Measurements from ENCODE around the gene MAPT.

Gene MAPT

DNA sequence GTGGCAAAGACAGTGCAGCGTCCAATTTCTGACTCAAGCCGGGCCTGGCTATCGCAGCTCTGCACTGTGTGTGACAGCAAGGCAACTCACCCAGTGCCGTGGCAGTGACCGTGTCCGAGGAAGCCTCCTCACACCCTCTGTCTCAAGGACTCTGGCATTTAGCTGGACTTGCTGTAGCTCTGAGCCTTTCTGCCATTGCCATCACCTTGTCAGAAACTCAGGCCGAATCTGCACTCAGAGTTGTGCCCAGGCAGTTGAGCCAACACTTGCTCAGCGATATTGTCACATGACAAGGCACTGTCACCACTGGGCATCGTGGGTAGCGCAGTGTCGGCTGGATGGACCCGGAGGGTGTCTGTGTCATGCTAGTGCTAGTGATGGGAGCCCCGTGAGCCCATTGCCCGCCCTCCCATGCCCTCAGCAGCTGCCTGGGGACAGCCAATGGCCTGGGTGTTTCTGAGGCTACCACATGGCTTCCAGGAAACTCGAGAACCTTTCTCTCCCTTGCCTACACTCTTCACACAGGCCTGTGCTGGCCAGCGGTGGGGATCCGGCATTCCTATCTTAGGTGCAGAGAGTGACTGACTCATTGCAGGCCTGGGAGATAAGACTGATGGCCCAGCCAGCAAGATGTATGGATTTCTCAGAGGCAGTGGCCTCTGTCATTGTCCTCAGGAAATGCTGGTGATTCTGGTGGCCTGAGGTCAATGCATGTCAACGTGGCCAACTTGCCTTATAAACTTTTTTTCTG lies 82.6 kb downstream of the MAPT start:
- in situ Hi-C loops (cut with MboI; ENCODE audit: low pct_unique_long_range_greater_than_20kb, low sequenced_read_pairs) = loop anchor here (25.0 kb wide), 1 partner anchor 835 kb away; the partner anchor contains the start of gene WNT3
- DNase-seq = no peak

GRCh38 chr17:45977506-45977824 lies 83.1 kb downstream of the MAPT start:
- DNase-seq = no peak
- in situ Hi-C loops (cut with MboI; ENCODE audit: low pct_unique_long_range_greater_than_20kb, low sequenced_read_pairs) = loop anchor here (25.0 kb wide), 1 partner anchor 835 kb away; the partner anchor contains the start of gene WNT3

DNA sequence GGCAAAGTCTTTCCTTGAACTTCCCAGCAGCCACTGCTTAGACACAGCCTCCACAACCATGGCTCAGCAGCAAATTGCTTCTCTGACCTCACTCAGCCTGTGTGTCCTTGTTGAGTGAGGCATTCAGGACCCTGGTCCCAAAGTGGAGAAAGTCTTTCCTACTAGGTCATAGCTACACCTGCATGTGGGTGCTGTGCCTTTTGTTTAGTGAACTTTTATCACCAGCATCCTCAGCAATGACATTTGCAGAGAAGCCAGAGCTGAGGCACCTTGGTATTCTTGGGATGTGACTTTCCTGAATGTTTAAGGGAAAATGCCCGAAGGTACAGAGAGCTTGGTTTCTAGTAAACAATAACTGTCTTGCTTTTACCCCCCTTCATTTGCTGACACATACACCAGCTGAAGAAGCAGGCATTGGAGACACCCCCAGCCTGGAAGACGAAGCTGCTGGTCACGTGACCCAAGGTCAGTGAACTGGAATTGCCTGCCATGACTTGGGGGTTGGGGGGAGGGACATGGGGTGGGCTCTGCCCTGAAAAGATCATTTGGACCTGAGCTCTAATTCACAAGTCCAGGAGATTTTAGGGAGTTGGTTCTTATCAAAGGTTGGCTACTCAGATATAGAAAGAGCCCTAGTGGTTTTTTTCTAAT lies 83.7 kb downstream of the MAPT start:
- in situ Hi-C loops (cut with MboI; ENCODE audit: low pct_unique_long_range_greater_than_20kb, low sequenced_read_pairs) = loop anchor here (25.0 kb wide), 1 partner anchor 834 kb away; the partner anchor contains the start of gene WNT3
- no peak for DNase-seq

- in situ Hi-C loops (cut with MboI; ENCODE audit: low pct_unique_long_range_greater_than_20kb, low sequenced_read_pairs) = loop anchor here (25.0 kb wide), 1 partner anchor 833 kb away; the partner anchor contains the start of gene WNT3
- DNase-seq = no peak
Observed at GRCh38 chr17:45979137-45979536, 84.8 kb downstream of the MAPT start.

DNA sequence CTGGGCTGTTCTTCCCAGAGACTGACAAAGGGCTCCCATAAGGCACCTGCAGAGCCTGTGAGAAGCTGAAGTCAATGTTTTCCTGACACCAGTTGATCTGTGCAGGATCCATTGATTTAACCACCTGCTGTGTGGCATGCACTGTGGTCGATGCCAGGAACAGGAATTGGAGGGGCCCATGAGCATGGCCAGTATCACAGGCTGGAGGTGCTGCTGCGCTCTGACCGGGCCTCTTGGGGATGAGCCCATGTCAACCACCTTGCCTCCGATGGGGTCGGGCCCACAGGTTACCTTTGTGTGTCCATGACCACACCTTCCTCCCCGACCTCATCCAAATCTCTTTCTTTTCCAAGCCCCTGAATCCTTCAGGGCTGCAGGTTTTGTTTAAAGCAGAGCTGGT lies 86.5 kb downstream of the MAPT start:
- DNase-seq = no peak
- in situ Hi-C loops (cut with MboI; ENCODE audit: low pct_unique_long_range_greater_than_20kb, low sequenced_read_pairs) = loop anchor here (25.0 kb wide), 1 partner anchor 831 kb away; the partner anchor contains the start of gene WNT3

DNA sequence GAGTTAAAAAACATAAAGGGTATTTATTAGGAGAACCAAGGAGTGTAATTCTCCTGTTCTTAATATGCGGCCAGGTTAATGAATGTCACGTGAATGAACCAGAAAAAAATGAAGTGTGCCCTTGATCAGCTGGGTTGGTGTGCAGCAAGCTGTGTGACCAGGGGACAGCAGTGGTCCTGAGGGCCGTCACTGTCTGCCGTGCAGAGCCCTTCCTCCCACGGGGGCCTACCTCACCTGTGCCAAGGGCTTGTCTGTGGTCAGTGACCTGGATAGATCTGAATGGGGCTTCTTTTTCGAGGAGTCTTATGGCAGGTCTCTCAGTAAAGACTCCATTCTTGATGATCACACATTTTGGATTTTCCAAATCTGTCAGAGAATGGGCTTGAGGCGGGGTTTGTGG lies 87.0 kb downstream of the MAPT start:
- in situ Hi-C loops (cut with MboI; ENCODE audit: low pct_unique_long_range_greater_than_20kb, low sequenced_read_pairs) = loop anchor here (25.0 kb wide), 1 partner anchor 831 kb away; the partner anchor contains the start of gene WNT3
- no peak for DNase-seq

DNA sequence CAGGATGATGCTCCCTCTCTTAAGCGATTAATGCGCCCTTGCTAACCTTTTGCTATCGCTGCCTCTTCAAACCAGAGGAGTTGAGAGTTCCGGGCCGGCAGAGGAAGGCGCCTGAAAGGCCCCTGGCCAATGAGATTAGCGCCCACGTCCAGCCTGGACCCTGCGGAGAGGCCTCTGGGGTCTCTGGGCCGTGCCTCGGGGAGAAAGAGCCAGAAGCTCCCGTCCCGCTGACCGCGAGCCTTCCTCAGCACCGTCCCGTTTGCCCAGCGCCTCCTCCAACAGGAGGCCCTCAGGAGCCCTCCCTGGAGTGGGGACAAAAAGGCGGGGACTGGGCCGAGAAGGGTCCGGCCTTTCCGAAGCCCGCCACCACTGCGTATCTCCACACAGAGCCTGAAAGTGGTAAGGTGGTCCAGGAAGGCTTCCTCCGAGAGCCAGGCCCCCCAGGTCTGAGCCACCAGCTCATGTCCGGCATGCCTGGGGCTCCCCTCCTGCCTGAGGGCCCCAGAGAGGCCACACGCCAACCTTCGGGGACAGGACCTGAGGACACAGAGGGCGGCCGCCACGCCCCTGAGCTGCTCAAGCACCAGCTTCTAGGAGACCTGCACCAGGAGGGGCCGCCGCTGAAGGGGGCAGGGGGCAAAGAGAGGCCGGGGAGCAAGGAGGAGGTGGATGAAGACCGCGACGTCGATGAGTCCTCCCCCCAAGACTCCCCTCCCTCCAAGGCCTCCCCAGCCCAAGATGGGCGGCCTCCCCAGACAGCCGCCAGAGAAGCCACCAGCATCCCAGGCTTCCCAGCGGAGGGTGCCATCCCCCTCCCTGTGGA lies 88.6 kb downstream of the MAPT start:
- in situ Hi-C loops (cut with MboI; ENCODE audit: low pct_unique_long_range_greater_than_20kb, low sequenced_read_pairs) = loop anchor here (25.0 kb wide), 1 partner anchor 829 kb away; the partner anchor contains the start of gene WNT3
- no peak for DNase-seq

DNA sequence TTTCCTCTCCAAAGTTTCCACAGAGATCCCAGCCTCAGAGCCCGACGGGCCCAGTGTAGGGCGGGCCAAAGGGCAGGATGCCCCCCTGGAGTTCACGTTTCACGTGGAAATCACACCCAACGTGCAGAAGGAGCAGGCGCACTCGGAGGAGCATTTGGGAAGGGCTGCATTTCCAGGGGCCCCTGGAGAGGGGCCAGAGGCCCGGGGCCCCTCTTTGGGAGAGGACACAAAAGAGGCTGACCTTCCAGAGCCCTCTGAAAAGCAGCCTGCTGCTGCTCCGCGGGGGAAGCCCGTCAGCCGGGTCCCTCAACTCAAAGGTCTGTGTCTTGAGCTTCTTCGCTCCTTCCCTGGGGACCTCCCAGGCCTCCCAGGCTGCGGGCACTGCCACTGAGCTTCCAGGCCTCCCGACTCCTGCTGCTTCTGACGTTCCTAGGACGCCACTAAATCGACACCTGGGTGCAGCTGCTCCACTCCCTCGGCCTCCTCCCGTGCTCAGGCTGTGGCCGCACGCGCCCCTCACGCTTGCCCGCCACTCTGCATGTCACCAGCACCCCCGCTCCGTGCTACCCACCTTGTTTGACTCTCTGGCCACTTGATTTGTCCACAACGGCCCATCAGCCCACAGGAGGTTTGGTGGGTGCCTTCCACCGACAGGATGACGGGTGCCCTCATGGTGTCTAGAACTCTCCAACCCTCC lies 89.4 kb downstream of the MAPT start:
- DNase-seq = no peak
- in situ Hi-C loops (cut with MboI; ENCODE audit: low pct_unique_long_range_greater_than_20kb, low sequenced_read_pairs) = loop anchor here (25.0 kb wide), 1 partner anchor 829 kb away; the partner anchor contains the start of gene WNT3

DNA sequence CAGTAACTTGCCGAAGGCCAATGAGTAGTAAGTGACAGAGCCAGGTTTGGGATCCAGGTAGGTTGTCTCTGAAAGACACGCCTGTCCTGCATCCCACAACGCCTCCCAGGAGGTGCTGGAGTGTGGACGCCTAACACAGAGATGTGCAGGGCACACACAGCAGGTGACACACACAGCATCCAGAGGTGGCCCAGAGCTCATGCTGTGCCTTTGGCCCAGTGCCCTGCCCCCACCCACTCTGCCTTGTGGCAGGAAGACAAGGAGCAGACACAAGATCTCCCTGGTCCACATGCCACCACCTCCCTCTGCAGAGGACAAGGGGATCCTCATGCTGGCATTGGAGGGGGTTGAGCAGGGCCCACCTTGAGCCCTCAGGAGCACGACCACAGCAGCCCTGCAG lies 90.0 kb downstream of the MAPT start:
- DNase-seq = no peak
- in situ Hi-C loops (cut with MboI; ENCODE audit: low pct_unique_long_range_greater_than_20kb, low sequenced_read_pairs) = loop anchor here (25.0 kb wide), 1 partner anchor 828 kb away; the partner anchor contains the start of gene WNT3

GRCh38 chr17:45985447-45985846 lies 91.1 kb downstream of the MAPT start:
- in situ Hi-C loops (cut with MboI; ENCODE audit: low pct_unique_long_range_greater_than_20kb, low sequenced_read_pairs) = loop anchor here (25.0 kb wide), 1 partner anchor 827 kb away; the partner anchor contains the start of gene WNT3
- no peak for DNase-seq

DNA sequence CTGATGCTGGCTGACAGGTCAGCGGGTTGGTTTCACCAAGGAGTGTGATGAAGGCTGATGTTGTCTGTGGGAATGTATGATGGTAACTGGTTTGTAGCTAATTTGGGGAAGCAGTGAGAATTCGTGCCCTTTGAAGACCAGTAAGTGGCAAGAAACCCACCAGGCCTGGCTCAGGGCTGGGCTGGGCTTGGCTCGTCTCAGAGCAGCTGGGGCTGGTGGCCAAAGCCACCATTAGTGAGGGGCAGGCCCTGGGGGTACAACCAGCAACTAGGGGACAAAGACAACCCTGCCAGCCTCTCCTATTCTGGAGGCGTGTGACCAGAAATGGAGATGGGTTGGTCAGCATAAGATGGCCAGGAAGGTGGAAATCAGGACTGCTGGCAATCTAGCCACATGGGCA lies 91.7 kb downstream of the MAPT start:
- in situ Hi-C loops (cut with MboI; ENCODE audit: low pct_unique_long_range_greater_than_20kb, low sequenced_read_pairs) = loop anchor here (25.0 kb wide), 1 partner anchor 826 kb away; the partner anchor contains the start of gene WNT3
- no peak for DNase-seq

GRCh38 chr17:45987706-45988105 lies 93.4 kb downstream of the MAPT start:
- in situ Hi-C loops (cut with MboI; ENCODE audit: low pct_unique_long_range_greater_than_20kb, low sequenced_read_pairs) = loop anchor here (25.0 kb wide), 1 partner anchor 825 kb away; the partner anchor contains the start of gene WNT3
- no peak for DNase-seq

- no peak for DNase-seq
- in situ Hi-C loops (cut with MboI; ENCODE audit: low pct_unique_long_range_greater_than_20kb, low sequenced_read_pairs) = loop anchor here (25.0 kb wide), 1 partner anchor 823 kb away; the partner anchor contains the start of gene WNT3
Observed at GRCh38 chr17:45989759-45990158, 95.4 kb downstream of the MAPT start.

DNA sequence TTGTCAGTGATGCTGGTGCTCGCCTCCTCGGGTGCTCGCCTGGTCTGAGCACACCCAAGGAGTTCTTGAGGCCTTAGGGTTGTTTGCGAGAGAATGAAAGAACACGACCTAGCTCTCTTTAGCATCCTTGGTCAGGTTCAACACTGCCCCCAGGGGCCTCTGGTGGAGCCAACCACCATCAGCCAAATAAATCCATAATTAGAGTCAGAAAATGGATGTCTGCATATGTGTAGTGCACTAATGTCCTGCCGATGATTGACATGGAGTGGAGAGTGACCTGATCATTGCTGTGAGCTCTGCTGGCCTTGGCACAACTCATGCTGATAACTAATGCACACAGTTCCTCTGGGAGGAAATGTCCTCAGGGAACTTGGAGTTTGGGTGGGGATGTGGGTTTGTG lies 96.5 kb downstream of the MAPT start:
- no peak for DNase-seq
- in situ Hi-C loops (cut with MboI; ENCODE audit: low pct_unique_long_range_greater_than_20kb, low sequenced_read_pairs) = loop anchor here (25.0 kb wide), 1 partner anchor 821 kb away; the partner anchor contains the start of gene WNT3

DNA sequence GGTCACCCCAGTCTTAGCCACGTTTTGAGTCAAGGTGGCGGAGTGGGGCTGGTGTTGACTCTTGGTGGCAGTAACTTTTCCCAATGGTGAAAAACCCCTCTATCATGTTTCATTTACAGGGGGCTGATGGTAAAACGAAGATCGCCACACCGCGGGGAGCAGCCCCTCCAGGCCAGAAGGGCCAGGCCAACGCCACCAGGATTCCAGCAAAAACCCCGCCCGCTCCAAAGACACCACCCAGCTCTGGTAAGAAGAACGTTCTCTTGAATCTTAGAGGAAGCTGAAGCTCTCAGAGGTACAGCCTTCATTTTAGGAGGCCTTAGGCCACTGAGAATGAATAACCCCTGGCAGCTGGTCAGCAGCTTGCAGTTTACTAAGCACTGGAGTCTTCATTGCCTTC lies 97.0 kb downstream of the MAPT start:
- DNase-seq = no peak
- in situ Hi-C loops (cut with MboI; ENCODE audit: low pct_unique_long_range_greater_than_20kb, low sequenced_read_pairs) = loop anchor here (25.0 kb wide), 1 partner anchor 821 kb away; the partner anchor contains the start of gene WNT3

- DNase-seq = no peak
Observed at GRCh38 chr17:45992175-45992574, 97.8 kb downstream of the MAPT start.

DNA sequence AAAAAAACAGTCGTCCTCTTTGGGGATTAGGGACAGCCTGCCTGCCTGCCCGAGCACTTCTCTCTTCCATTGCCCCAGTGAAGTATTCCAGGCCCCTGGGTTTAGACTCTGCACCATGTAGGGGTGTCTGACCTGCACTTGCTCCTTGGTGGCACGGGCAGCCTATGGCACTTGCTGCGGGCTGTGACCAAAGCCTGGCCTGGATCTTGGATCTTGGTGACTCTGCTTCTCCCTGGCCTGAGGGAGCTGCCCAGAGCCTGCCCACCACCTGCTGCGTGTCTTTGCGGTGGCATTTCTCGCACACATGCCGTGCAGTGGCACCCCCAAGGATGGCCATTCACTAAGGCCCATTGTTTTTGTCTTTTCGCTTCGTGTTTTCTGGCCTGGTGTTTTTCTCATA lies 98.5 kb downstream of the MAPT start:
- DNase-seq = no peak
- in situ Hi-C loops (cut with MboI; ENCODE audit: low pct_unique_long_range_greater_than_20kb, low sequenced_read_pairs) = loop anchor here (25.0 kb wide), 1 partner anchor 819 kb away; the partner anchor contains the start of gene WNT3

More at GRCh38 chr17:45992175-45992574, 97.8 kb downstream of the MAPT start:
- in situ Hi-C loops (cut with MboI; ENCODE audit: low pct_unique_long_range_greater_than_20kb, low sequenced_read_pairs) = loop anchor here (25.0 kb wide), 1 partner anchor 820 kb away; the partner anchor contains the start of gene WNT3

DNA sequence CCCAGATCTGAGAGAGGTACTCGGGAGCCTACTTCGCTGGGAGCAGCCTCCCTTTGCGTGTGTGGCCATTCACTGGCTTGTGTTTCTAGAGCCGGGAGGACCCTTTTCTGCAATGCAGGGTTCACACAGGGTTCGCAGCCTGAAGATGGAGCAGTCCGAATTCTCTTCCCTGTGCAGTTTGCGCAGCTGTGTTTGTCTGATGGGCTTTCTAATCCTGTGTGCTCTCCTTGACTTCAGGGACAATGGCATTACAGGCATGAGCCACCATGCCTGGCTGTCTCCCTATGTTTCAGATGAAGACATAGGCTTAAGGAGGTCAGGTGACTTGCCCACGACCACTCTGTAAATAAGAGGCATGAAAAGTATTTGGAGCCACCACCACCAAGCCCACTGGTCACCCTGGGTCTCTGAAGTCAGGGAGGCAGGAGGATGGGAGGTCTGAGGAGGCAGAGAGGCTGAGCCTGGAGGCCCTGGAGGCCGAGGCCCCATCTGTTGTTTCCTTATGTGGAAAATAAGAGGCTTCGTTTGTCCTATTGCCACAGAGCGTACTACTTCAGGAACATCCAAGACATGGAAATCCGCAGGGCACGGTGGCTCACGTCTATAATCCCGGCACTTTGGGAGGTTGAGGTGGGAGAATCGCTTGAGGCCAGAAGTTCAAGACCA lies 99.7 kb downstream of the MAPT start:
- DNase-seq = no peak
- in situ Hi-C loops (cut with MboI; ENCODE audit: low pct_unique_long_range_greater_than_20kb, low sequenced_read_pairs) = loop anchor here (25.0 kb wide), 1 partner anchor 818 kb away; the partner anchor contains the start of gene WNT3
